HepG2 (cell line): ENCODE results near the gene MIDN. TPM values are rescaled to one million over a fixed set of nuclear protein-coding genes. Genes with fewer than 3 reads are reported as not detected.

Experiments used
- ATAC-seq: fragments of 200-7000 bp; cut with Tn5 transposase; 3 replicates; pipeline ENCODE4 v1.9.1; 2020; ENCODE audit warnings: mild to moderate bottlenecking, moderate library complexity
- BruUV-seq: library from RNA; stranded (reverse); fragments of 400-500 nt; replicated peaks from 2 replicates; lab custom pipeline; 2021; lab: Mats Ljungman, UMichigan
- CTCF ChIA-PET: fragments of 300-600 bp; formaldehyde crosslinking; extraction: SDS; loops from one replicate; lab custom pipeline; 2021; ENCODE audit warnings: low total read pairs, inconsistent platforms, low intra/inter-chr PET ratio; lab: Yijun Ruan, JAX
- POLR2A ChIA-PET: fragments of 350-600 bp; sonication (Branson Sonifier 250); formaldehyde crosslinking; loops from one replicate; lab custom pipeline; 2020; ENCODE audit warnings: antibody characterized with exemption, inconsistent platforms; lab: Yijun Ruan, JAX
- DNase-seq: peaks from one replicate; pipeline ENCODE4 v3.0.0-alpha.2; 2015; ENCODE audit warnings: low spot score
- FAIRE-seq: peaks from 3 replicates; lab custom pipeline; 2011; peaks lifted over from hg19 to GRCh38; lab: Jason Lieb, UNC
- H2AFZ ChIP-seq: one replicate; pipeline ENCODE4 v1.6.1; 2011; ENCODE audit warnings: low read length, inconsistent platforms
- H3K27ac ChIP-seq: fragments of 300-600 bp; 3 replicates; pipeline ENCODE4 v1.8.0; 2011; ENCODE audit warnings: mixed run types, mild to moderate bottlenecking, mixed read lengths, low read length, inconsistent platforms; ENCODE audit not compliant: insufficient read depth; ENCODE audit errors: extremely low read length
- H3K27me3 ChIP-seq, 2 experiments: fragments of 200-600 bp in 1 of 2; 2 replicates in 1 of 2; 3 replicates in 1 of 2; pipeline versions ENCODE4 v1.6.0 to v1.8.0; 2011; ENCODE audit warnings: low read length in 2 of 2, mild to moderate bottlenecking in 2 of 2, moderate library complexity in 2 of 2, inconsistent platforms in 1 of 2; ENCODE audit not compliant: insufficient read depth in 2 of 2, control insufficient read depth in 1 of 2
- H3K36me3 ChIP-seq, 2 experiments: fragments of 200-600 bp in 1 of 2; replicated peaks in 1 of 2; 2 replicates in 1 of 2; 3 replicates in 1 of 2; pipeline versions ENCODE4 v1.5.1 to v1.8.0; 2011; ENCODE audit warnings: low read length in 2 of 2, inconsistent platforms in 1 of 2; ENCODE audit not compliant: insufficient read depth in 2 of 2, control insufficient read depth in 1 of 2
- H3K4me1 ChIP-seq: 2 replicates; pipeline ENCODE4 v1.5.1; 2012; ENCODE audit warnings: low read length, inconsistent platforms; ENCODE audit not compliant: insufficient read depth
- H3K4me2 ChIP-seq: 2 replicates; pipeline ENCODE4 v1.6.0; 2011; ENCODE audit warnings: low read depth, low read length, inconsistent platforms
- H3K4me3 ChIP-seq, 3 experiments: fragments of 200-600 bp in 1 of 3; sonication (generic), shearing (Covaris generic) in 1 of 3; replicated peaks in 1 of 3; 2 replicates each; pipeline ENCODE4 v1.5.1; 2011 to 2016; ENCODE audit warnings: low read length in 3 of 3, inconsistent platforms in 2 of 3, low read depth in 2 of 3, mild to moderate bottlenecking in 2 of 3, control low read depth in 1 of 3, mixed read lengths in 1 of 3; ENCODE audit not compliant: insufficient read depth in 1 of 3
- H3K79me2 ChIP-seq: one replicate; pipeline ENCODE4 v1.6.1; 2011; ENCODE audit warnings: low read length, inconsistent platforms; ENCODE audit not compliant: insufficient read depth
- H3K9ac ChIP-seq: 2 replicates; pipeline ENCODE4 v1.6.0; 2011; ENCODE audit warnings: mild to moderate bottlenecking, low read depth, low read length, inconsistent platforms; ENCODE audit not compliant: insufficient read depth
- H3K9me3 ChIP-seq: 2 replicates; pipeline ENCODE4 v1.5.1; 2012; ENCODE audit warnings: mild to moderate bottlenecking, low read length
- H4K20me1 ChIP-seq: 2 replicates; pipeline ENCODE4 v1.6.0; 2011; ENCODE audit warnings: inconsistent platforms, mild to moderate bottlenecking, low read length, moderate library complexity; ENCODE audit not compliant: insufficient read depth
- AGO2 ChIP-seq: fragments of 200-400 bp; formaldehyde crosslinking; optimal IDR thresholded peaks from 2 replicates; pipeline ENCODE3; 2017; ENCODE audit warnings: mild to moderate bottlenecking, low read depth, low read length, moderate library complexity
- ARID3A ChIP-seq: IDR thresholded peaks from 2 replicates; pipeline ENCODE4 v1.6.1; 2012; ENCODE audit warnings: low read depth, low read length, improper control_type of control experiment
- GABPB1 ChIP-seq: IDR thresholded peaks from 2 replicates; pipeline ENCODE4 v1.6.1; 2016; ENCODE audit warnings: mild to moderate bottlenecking, missing genetic modification reagents, moderate library complexity, missing compliant biosample characterization
- HOXA3 ChIP-seq: sonication (generic); formaldehyde crosslinking; IDR thresholded peaks from 2 replicates; pipeline ENCODE4 v1.5.0; 2020; ENCODE audit warnings: missing genetic modification reagents
- PBX2 ChIP-seq: IDR thresholded peaks from 2 replicates; pipeline ENCODE4 v1.6.1; 2016; ENCODE audit warnings: control low read depth
- PBX3 ChIP-seq: sonication (generic); formaldehyde crosslinking; IDR thresholded peaks from 2 replicates; pipeline ENCODE4 v1.8.1; 2023; ENCODE audit warnings: missing genetic modification reagents, inconsistent platforms, borderline replicate concordance
- RBFOX2 ChIP-seq: fragments of 200-400 bp; formaldehyde crosslinking; IDR thresholded peaks from 2 replicates; pipeline ENCODE4 v1.6.1; 2017; ENCODE audit warnings: low read depth, mild to moderate bottlenecking, low read length
- ZBTB38 ChIP-seq: sonication (generic); formaldehyde crosslinking; IDR thresholded peaks from 2 replicates; pipeline ENCODE4 v1.5.1; 2020; ENCODE audit warnings: mild to moderate bottlenecking, missing genetic modification reagents
- ZNF687 ChIP-seq: sonication (generic); formaldehyde crosslinking; IDR thresholded peaks from 2 replicates; pipeline ENCODE4 v1.5.1; 2020; ENCODE audit warnings: mild to moderate bottlenecking, missing genetic modification reagents, moderate library complexity
- ZNF737 ChIP-seq: sonication (generic); formaldehyde crosslinking; IDR thresholded peaks from 2 replicates; pipeline ENCODE4 v1.5.0; 2020; ENCODE audit warnings: missing genetic modification reagents, mild to moderate bottlenecking, borderline replicate concordance
- WGBS: methylation state at CpG from one replicate; pipeline ENCODE4 v1.1.6; 2017; ENCODE audit warnings: low lambda C conversion rate; 5-methylcytosine and 5-hydroxymethylcytosine counted together
- in situ Hi-C: cut with HindIII; loops from 2 replicates; pipeline ENCODE4 v1.10.0; 2017; ENCODE audit warnings: low pct_unique_long_range_greater_than_20kb; ENCODE audit not compliant: extremely low pct_ligation_motif_present
- intact Hi-C: fragments of 100-400 bp; cut with micrococcal nuclease; formaldehyde crosslinking; loops from one replicate; pipeline ENCODE4 v1.10.0; 2022; ENCODE audit not compliant: unreplicated experiment
- polyA plus RNA-seq, 8 experiments: library from polyadenylated mRNA; depleted of rRNA in 3 of 8; stranded (reverse) in 7 of 8; unstranded in 1 of 8; fragments of >200 nt; fragmentation: Illumina TruSeq in 4 of 8; extraction: Trizol in 4 of 8; gene quantifications; 2 replicates each; pipeline versions ENCODE4 v1.2.1 to v1.2.3, GENCODE V29; 2011 to 2016; ENCODE audit warnings: low read depth in 4 of 8, missing spikeins in 1 of 8, mixed read lengths in 1 of 8; ENCODE audit not compliant: insufficient read depth in 1 of 8
- total RNA-seq, 5 experiments: library from RNA; depleted of rRNA; stranded (reverse); fragments of >200 nt; fragmentation: Illumina TruSeq; extraction: Trizol; gene quantifications; 2 replicates each; pipeline ENCODE4 v1.2.3, GENCODE V29; 2016; ENCODE audit warnings: low read depth in 1 of 5

MIDN gene
- total and polyA plus RNA-seq, 2 of the 13 experiments (the other 11 are each of a cell fraction or from before 2014, with no cell fraction given) = 8.4 to 18.0 TPM

- TF ChIP-seq PBX3 (CRISPR knock-in tag) (no peak), AGO2 (peak; percentile 67)
Measured at GRCh38 chr19:1210227-1210538, 38.2 kb upstream of the MIDN start (continued).

GRCh38 chr19:1211494-1212234 lies 36.7 kb upstream of the MIDN start:
- Histone ChIP-seq H3K4me2 (no peak overlapping the region), H3K27ac (no peak overlapping the region), H3K4me3 (no peak overlapping the region; a peak in 1 of 6 replicates), H2AFZ (no peak overlapping the region), H3K79me2 (peaks cover 90% of the 10 kb centered on the region), H3K27me3 (no peaks in the 10 kb centered on the region; a peak in 1 of 5 replicates), H3K9ac (0 out of 2 replicates have a peak overlapping the region, but pooled peaks have one; percentile 22), H3K4me1 (peaks cover 45% of the 10 kb centered on the region), H4K20me1 (peaks cover 53% of the 10 kb centered on the region), H3K9me3 (no peaks in the 10 kb centered on the region), H3K36me3 (peaks cover 13 to 25% of the 10 kb centered on the region in 2 experiments; a peak in 4 of 5 replicates)
- DNase-seq (no peak), FAIRE-seq (no peak), ATAC-seq (no peak)
- intact Hi-C loops (no loop called here), in situ Hi-C loops (no loop called here)
- CTCF ChIA-PET = no interaction called here
- POLR2A ChIA-PET = interaction anchor here (0.7 kb wide), 2 partner anchors 26 to 35 kb away, joined by 4 to 5 read pairs; no protein-coding TSS in a partner anchor
- BruUV-seq = no TSS peak
- WGBS = 93% methylated on average over 24 of the region's 33 CpGs
- TF ChIP-seq PBX2 (CRISPR knock-in tag) = peak; percentile 38; the same call in 1 of the 2 replicates
- peak; percentile 65 for TF ChIP-seq RBFOX2
- TF ChIP-seq ARID3A = no peak
- TF ChIP-seq HOXA3 = peak; percentile 21; the same call in 1 of the 2 replicates
- peak; percentile 38; the same call in 1 of the 2 replicates for TF ChIP-seq GABPB1
- peak; percentile 25; the same call in 1 of the 2 replicates for TF ChIP-seq ZNF687 (CRISPR knock-in tag)
- no peak for TF ChIP-seq ZNF737 (CRISPR knock-in tag)
- TF ChIP-seq ZBTB38 (CRISPR knock-in tag) = peak; percentile 78
